Muscle of arm (tissue), 14 donors: ENCODE data around the gene MEF2D. TPM values are rescaled to one million over a fixed set of nuclear protein-coding genes. Genes with fewer than 3 reads are reported as not detected.

ENCODE experiments used
- DNase-seq: peaks from one replicate; pipeline ENCODE4 v3.0.0-alpha.2; 2013
- long read RNA-seq, 11 donors: transcript quantifications; one replicate each; lab custom pipeline, GENCODE V29; 2026
- polyA plus RNA-seq, 12 donors: library from polyadenylated mRNA; unstranded; fragments of 120-200 nt; gene quantifications; one replicate each; pipeline ENCODE4 v1.2.1, GENCODE V29; 2013; ENCODE audit not compliant: insufficient read length in 12 of 12

Gene MEF2D
- polyA plus RNA-seq = 10 to 100 TPM in 11 of 12 donors, not detected in 1; 44.4 to 95.3 (median 69.1) TPM
- long read RNA-seq, donor 1, partial matches to known transcripts = 14 of 15 reads
- long read RNA-seq, donor 1, other reads (novel, unspliced or antisense) = 0 of 15 reads
- long read RNA-seq, donor 2, partial matches to known transcripts = 59 of 61 reads
- long read RNA-seq, donor 2, other reads (novel, unspliced or antisense) = 0 of 61 reads
- long read RNA-seq, donor 3, full-length matches to known transcripts = 2 of 7 reads
- long read RNA-seq, donor 3, partial matches to known transcripts = 5 of 7 reads
- long read RNA-seq, donor 3, other reads (novel, unspliced or antisense) = 0 of 7 reads
- long read RNA-seq, donor 4, partial matches to known transcripts = 5 of 5 reads
- long read RNA-seq, donor 4, other reads (novel, unspliced or antisense) = 0 of 5 reads
- long read RNA-seq, donor 5, full-length matches to known transcripts = 3 of 32 reads
- long read RNA-seq, donor 5, partial matches to known transcripts = 29 of 32 reads
- long read RNA-seq, donor 5, other reads (novel, unspliced or antisense) = 0 of 32 reads
- long read RNA-seq, donor 6, partial matches to known transcripts = 5 of 5 reads
- long read RNA-seq, donor 6, other reads (novel, unspliced or antisense) = 0 of 5 reads
- long read RNA-seq, donor 7, partial matches to known transcripts = 10 of 10 reads
- long read RNA-seq, donor 7, other reads (novel, unspliced or antisense) = 0 of 10 reads
- long read RNA-seq, donor 8, full-length matches to known transcripts = 4 of 28 reads
- long read RNA-seq, donor 8, partial matches to known transcripts = 19 of 28 reads
- long read RNA-seq, donor 8, other reads (novel, unspliced or antisense) = 5 of 28 reads
- long read RNA-seq, donor 9 = 0 reads
- long read RNA-seq, donor 10, full-length matches to known transcripts = 1 of 11 reads
- long read RNA-seq, donor 10, partial matches to known transcripts = 10 of 11 reads
- long read RNA-seq, donor 10, other reads (novel, unspliced or antisense) = 0 of 11 reads
- long read RNA-seq, donor 11, partial matches to known transcripts = 12 of 13 reads
- long read RNA-seq, donor 11, other reads (novel, unspliced or antisense) = 0 of 13 reads

- DNase-seq = no peak
Observed at GRCh38 chr1:156500543-156500792, at the start of gene MEF2D. MEF2D (minus strand) TSS chr1:156500775; CDS start chr1:156483292, 17,483 bp downstream.

DNA sequence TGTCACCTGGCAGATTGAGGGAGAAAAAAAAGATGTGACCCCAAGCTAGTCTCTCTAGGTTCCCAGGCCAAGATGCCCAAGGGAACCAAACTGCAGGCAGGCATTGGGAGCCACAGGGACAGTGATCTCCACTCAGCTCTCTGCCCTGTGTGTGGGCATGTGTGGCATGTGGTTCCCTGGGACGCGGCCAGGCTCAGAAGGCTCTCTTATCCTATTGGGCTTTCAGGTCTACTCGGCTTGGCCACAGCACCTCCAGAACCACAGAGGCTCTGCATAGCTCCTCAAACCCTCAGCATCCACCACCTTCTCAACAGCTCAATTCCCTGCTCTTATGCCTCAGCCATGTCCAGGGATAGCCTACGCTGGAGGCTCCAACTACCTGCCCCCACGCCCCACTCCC is 49.8 kb upstream of the MEF2D start:
- DNase-seq = no peak

- DNase-seq = no peak
Observed at GRCh38 chr1:156549831-156550230, 49.3 kb upstream of the MEF2D start.

DNA sequence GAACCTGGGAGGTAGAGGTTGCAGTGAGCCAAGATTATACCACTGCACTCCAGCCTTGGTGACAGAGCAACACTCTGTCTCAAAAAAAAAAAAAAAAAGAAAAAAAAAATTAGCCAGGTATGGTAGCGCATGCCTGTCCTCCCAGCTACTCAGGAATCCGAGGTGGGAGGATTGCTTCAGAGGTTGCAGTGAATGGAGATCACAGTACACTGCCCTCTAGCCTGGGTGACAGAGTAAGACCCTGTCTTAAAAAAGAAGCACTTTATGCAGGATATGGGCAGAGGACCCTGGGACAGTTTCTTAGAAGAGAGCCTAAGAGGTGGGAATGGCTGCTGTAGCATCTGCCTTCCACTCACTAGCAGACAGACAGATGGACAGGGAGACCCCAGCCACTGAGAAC is 48.8 kb upstream of the MEF2D start:
- DNase-seq = no peak

GRCh38 chr1:156547982-156548381 is 47.4 kb upstream of the MEF2D start:
- DNase-seq = no peak

DNA sequence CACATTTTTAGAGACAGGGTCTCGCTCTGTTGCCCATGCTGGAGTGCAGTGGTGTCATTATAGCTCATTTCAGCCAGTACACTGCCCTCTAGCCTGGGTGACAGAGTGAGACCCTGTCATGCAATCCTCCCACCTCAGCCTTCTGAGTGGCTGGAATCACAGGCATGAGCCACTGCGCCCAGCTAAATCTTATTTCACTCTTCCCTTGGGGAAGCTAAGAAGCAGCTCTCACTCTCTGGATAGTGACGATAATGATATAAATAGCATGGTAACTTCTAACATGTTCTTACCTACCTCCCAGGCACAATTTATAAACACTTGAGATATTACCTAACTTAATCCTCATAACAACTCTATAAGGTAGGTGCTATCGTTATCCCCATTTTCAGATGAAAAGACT is 46.9 kb upstream of the MEF2D start:
- DNase-seq = no peak

DNA sequence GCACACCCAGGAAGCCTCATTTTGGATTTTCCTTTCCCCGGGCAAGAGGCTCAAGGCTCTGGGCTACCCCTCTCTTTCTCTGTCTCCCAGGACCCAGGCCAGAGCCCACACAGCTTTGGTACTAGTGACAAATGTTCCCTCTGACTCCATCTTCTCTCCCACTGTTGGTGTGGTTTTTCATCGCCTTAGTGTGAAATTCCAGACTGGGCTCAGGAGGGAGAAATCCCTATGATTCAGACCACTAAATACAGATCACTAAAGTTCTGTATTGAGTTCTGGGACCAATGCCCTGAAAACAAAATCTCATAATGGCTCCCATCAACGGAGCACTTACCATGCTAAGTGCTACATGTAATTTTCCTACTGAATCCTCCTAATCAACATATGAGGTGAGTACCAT is 45.7 kb upstream of the MEF2D start:
- DNase-seq = no peak

GRCh38 chr1:156544592-156545102 is 44.1 kb upstream of the MEF2D start:
- no peak for DNase-seq

DNA sequence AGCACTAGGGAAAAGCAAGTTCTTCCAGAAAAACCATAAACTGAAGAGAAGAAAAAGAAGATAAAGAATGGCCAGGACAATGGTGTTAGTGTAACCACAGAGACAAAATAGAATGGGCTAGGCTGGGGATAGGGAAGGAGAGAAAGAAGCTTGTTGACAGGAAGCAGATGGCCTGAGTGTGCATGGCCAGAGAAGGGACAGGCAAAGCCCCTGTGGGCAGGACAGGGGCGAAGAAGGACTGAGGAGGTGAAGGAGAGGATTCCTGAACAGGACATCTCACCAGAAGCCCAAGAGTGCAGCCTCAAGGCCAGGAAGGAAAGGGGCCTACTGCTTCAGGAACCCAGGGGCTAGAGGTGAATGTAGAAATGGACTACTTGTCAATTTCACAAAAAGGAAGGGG is 42.5 kb upstream of the MEF2D start:
- DNase-seq = no peak

DNA sequence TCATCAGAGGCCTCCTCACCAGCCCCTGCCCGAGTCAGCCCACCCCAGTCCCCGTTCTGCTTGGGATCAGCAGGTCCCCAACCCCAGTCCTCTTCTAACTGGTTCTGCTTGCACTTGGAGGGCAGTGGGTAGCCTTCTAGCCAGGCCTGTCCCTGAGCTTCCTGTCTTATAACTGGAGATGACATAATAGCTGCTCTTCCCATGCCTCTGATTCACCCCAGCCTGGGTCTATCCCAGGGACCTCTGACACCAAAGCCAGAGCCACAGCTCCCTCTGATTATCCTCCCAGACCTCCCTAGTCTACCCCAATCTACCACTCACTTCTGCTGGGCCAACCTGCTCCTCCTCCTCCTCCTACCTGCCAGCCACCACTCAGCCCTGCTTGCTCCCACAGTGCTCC is 40.4 kb upstream of the MEF2D start:
- no peak for DNase-seq

DNA sequence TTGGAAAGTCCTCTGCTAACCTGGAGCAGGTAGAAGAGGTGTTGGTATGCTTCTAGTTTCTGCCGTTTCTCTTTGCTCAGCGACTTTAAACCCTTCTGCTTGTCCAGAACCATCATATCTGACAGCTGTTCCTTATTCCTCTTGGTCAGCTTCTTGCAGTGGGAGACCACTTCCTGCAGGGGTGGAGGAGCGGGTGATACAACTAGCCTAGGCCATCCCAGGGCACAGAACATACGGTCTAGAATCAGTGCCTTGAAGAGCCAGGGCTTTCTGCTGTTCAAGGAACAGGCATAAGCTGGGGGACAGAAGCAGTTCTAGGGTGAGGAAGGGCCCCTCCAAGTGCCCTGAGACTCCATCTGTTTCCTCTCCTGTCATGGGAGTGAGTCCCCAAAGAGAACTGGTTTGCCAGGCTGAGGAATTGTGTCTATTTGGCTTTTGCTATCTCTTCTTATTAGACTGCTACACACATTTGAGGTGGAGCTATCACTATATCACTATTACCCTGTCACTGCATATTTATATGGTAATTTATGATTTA is 39.3 kb upstream of the MEF2D start:
- no peak for DNase-seq

GRCh38 chr1:156538711-156539440 is 38.3 kb upstream of the MEF2D start:
- DNase-seq = no peak

DNA sequence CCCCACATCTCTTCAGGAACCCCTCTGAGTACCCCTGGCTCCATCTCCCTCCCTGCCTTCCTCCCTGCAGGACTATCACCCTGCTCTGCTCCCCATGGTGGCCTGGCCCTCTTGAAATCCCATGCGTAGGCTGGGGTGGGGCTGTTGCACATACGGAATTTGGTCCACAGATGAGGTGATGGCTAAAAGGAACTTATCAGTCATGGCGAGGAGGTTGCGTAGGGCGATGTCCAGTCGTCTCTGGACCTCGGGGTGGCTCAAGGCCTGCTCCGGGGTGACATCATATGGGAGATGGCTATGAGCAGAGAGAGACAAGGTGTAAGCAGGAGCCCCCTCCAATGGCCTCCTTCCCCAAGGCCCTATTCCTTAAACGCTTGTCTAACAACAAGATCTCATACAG is 36.5 kb upstream of the MEF2D start:
- no peak for DNase-seq

DNA sequence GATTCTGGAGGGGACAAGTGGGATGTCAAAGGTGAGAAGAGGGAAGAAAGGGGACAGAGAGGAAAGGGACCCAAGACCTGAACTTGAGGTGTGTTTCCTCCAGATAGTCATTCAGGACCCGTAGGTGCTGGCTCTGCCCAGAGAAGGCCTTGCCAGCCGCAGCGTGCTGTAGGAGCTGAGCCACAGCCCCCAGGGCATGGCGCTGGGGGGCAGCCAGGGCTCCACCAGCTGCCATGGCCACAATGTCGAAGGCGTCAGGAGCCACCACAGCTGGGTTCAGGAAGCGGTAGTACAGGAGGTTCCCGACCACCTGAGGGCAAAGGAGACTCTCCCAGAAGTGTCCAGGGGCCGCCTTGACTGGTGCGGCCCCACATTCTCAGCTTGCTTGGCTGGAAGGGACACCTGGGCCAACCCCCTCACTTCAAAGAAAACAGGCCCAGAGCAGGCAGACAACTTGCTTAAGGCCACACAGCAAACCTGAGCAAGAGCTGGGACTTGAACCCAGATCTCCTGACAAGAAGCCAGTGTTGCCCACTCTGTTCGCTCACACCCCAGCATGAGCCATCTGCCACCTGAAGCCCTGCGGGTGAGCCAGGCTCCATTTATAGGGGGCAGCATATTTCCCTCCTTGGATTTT is 34.0 kb upstream of the MEF2D start:
- no peak for DNase-seq

DNA sequence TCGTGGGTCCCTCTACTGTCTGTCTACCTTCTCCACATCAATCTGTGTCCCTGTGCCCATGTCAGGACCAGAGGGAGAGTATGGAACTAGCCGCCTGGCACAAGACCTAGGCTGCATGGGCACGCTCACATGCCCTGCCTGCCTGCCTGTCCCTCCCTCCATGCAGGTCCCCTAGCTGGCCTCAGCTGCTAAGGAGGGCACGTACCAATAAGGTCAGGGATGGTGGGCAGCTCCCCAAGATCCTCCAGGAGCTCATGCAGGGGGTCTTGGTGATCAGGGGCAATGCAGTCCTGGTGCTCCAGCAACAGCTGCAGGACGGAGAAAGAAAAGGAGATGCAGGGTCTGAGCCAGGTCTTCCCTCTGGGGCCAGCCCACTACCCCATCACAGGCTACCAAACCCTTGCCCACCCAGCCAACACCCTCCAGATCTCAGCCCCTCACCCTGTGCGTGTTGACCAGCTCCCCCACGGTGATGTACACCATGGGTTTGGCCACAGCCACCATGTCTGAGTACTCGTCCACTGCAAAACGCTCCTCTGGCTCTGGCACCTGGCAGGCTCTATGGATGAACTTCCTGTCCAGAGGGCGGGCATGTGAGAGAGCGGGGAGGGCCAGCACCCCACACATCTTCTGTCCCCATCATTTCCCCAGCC is 33.1 kb upstream of the MEF2D start:
- no peak for DNase-seq

- DNase-seq = no peak
Observed at GRCh38 chr1:156532374-156532773, 31.8 kb upstream of the MEF2D start.

DNA sequence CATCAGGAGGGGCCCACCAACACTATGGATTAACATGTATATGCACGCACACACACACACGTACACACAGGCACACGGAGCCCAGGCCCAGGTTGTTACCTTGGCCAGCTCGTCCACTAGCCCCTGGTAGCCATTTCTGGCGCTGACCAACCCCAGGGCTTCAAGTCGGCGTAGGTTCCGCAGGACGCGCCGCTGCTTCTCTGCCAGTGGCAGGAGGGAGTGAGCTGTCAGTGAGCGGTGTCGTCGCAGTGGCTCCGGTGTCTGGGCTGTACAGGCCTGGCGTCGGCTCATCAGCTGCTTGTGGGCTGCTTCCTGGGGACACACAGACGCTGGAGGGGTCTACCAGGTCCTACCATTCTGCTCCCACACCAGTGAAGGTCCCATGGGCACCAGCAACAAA is 29.4 kb upstream of the MEF2D start:
- DNase-seq = no peak

DNA sequence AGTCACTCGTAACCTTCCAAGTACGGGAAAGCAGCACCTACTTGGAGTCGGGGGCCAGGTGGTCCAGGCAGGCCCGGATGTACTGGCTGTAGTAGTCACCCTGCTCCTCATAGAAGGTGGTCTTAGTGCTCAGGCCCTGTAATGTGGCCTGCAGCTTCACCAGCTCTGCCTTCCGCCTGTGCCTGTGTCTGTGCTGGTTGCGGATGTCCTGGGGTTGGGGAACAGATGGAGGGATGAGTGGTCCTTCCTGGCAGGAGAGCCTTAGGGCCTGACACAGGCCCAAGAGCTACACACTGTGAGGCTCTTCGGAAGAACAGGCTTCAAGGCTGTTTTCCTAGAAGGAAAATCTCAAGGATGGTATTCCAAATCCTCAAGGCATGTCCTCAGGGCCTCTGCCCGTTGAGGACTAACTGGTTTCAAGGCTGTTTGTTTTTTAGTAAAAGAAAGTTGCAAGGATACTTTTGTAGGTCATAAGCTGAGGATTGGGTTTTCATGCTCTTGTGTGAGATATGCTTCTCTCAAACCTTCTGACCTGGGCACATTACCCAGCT is 28.4 kb upstream of the MEF2D start:
- no peak for DNase-seq

DNA sequence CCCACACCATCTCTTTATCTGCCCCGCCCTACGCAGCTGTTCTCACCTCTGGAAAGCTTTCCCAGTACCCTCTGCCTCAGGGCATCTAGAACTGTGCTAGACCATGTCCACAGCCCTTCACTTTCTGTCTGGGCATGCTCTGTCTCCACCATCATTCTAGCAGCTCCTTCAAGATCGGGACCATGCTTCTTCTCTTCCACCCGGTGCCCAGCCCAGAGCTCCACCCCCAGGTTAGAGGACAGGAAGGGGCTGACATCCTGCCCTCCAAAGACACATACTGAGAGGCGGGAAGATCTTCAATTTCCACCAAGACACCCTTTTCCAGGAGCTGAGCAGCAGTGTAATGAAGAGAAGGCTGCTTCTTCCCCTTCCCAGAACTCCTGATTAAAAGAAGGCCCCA is 27.7 kb upstream of the MEF2D start:
- DNase-seq = no peak

- DNase-seq = no peak
Observed at GRCh38 chr1:156527584-156527983, 27.0 kb upstream of the MEF2D start.
